Measurements from ENCODE around the gene RBM5.

RBM5 gene

DNA sequence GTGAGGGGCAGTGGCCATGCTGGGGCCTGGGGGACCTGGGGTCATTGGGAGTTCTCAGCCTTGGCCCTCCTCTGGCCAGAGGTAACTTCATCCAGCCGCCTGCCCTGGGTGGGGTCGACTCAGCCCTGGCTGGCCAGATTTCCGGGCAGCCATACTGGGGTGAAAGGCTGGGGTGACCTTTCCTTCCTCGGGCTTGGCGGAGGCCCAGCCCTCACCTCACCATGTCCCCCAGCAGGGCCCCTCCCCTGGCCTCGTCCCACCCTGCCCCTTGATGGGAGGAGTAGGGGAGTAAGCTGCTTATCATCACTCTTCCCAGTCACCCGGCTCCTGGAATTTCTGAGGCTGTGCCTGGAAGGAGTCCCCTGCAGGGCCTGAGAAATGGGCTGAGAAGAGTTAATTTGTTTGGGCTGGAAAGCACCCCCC is 71.9 kb downstream of the RBM5 start:
- DNase-seq (ENCODE audit: low spot score): no peak

DNA sequence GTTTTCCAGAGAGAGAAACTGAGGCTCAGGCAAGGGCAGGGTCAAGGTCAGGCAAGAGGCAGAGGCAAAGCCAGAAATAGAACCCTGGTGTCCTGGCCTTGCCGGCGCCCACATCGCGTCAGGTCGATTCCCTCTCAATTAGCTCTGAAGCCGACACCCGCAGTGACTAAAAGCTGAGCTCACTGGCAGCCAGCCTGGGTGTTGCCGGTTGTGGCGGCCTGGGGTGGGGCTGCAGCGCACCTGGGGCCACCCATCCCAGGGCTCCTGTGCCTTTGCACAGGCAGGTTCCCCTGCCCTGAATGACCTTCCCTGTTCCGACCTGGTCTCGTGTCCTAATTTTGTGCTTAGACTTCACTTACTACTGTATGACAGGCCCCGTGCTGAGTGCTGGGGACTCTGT is 72.6 kb downstream of the RBM5 start:
- DNase-seq (ENCODE audit: low spot score): no peak

DNA sequence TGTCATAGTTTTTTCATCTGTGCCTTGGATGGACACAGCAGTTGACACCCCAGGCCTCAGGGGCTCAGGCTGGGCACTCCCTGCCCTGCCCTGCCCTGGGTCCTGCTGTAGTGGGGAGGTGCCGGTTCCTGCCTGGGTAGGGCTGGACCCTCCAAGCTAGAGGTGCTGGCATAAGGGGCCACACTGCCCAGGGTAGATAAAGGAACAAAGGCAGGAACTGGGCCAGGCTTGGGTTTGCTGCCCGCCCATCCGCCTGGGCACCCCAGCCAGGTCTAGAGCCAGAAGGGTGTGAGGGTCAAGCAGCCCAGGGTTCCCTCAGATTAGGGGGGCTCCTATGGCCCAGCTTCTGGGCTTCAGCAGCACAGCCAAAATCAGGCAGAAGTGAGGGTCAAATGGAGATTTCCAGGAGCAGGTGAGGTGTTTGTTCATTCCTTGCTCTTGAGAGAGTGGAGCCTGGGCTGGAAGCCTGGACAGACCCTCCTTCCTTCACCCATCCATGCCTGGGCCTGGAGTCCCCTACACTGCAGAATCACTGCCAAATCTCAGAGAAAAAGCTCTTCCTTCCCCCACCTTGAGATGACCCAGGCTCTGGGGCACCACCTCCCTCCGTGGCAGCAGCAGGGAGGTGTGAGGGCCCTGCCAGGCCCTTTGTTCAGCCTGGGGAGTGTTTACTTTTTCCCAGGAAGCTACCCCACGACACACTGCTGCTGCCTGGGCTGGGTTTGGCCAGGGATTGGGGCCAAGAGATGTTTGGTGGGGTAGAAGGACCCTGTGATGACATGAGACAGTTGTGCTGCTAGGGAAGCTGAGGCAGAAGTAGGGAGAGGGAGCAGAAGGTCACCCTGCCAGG is 73.5 kb downstream of the RBM5 start:
- no peak for DNase-seq (ENCODE audit: low spot score)

DNA sequence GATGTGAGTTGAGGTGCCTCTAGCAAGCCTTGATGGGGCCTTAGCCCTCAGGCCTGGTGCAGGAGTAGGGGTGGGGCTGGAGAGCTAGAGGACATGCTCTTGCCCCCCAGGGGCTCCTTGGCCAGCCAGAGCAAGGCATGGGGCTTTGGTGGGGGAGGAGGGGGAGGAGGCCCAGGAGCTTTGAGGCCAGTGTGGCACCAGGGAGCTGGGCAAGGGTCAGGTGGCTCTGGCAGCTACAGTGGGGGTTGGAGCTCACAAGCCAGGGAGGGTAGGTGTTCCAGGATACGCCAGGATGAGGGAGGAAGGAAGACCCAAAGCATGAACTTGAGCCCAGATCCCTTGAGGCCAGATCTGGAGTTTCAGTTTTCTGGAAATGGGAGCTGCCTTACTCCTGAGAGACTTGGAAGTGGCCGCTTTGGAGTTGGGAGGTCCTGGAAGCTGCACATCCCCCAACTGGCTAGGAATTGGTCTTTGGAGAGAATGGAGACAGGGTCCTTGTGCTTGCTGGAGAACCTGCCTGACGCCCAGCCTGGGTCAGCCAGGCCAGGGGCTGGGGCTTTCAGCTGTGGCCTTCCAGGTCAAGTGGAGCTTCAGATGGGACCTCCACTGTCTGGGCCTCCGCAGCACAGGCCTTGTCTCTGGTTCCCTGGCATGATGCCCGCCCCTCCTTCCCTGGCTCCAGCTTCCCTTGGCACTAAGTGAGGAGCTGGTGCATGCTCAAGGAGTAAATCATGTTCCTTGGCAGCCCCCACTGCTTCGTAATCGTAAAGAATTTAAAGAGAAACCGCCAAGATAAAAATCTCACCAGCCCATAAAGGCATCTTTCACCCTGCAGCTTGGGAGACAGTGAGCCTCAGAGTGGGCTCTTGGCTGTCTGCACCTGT is 75.1 kb downstream of the RBM5 start:
- DNase-seq (ENCODE audit: low spot score): peak; percentile 61

DNA sequence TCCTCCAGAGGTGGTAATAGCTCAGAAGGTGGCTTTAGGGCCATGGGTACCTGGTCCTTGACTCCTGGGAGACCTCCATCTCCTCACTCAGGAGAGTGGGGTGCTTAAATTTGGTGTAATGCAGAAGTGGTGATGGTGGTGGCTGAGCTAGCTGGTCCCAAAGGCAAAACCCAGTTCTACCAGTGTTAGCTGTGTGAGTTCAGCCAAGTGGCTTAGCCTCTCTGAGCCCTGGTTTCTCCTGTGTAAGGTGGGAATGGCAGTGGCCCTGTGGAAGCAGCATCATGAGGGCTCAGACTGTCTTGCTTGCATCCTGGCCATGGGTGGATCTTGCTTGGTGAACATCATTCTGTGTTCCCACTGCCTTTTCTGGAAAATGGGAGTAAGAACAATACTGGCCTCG is 75.8 kb downstream of the RBM5 start:
- no peak for DNase-seq (ENCODE audit: low spot score)

DNA sequence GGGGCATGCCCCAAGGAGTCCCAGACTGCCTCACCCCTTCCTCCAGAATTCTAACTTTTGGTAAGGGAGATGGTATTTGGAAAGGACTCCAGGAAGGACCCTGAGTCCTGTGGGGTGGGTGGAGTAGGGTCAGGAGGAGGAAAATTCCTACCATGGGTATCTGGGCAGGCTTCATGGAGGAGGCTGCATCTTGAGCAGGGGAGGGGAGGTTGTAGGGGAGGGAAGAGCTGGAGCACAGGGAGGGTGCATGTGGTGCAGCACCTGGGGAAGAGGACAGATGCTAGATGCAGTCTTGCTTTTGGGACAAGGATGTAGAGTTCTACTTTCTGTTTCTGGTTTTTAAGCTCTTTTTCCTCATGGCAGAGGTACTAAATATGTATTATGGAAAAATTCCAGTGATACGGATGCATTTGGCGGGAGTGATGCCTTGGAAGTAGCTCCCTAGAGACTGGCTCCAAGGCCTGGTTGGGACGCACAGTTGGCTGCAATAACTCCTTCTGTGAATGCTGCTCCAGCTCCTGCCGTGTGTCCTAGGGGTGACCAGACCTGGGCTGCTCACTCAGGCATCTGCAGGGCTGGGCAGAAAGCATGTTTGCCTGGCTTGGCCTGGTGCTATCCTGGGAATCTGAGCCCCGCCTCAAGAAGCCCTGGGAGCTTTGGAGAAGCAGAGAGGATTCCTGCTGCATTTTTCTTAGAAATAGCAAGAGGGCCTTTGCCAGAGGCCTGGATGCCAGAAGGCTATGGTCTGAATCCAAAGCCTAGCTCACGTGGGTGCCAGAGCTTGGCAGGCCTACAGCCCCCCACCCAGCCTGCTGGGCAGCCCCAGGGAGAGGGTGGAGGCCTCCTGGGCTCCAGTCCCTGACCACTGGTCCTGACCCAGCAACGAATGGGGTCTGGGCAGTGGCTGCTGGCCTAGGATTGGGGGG is 76.5 kb downstream of the RBM5 start:
- DNase-seq (ENCODE audit: low spot score): peak; percentile 46

DNA sequence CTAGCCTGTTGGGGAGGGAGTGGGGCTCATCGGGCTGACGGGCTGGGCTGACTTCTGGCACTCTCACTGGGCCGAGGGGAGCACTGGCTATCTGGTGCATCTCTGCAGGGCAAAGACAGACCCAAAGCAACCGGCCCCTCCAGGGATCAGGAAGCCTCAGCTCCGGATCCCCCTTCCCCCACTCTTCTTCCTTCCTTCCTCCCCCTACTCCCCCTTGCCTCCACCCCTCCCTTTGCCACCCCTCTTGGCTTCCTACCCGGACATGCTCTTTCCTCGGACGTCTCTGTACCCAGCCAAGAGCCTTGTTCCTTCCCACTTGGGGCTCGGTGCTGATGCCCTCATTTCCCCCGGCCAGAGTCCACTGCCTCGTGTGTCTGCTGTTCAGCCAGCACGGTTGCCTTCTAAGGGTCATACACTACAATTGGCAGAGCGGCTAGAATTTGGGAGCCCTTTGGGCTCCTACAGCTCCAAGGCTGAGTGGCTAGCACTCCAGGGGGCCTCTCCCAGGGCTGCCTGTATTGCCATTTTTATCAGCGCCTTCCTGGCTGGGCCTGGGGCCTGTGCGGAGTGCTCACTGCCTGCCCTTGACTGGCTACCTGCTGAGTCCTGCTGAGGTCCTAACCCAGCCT is 77.3 kb downstream of the RBM5 start:
- DNase-seq (ENCODE audit: low spot score): no peak

DNA sequence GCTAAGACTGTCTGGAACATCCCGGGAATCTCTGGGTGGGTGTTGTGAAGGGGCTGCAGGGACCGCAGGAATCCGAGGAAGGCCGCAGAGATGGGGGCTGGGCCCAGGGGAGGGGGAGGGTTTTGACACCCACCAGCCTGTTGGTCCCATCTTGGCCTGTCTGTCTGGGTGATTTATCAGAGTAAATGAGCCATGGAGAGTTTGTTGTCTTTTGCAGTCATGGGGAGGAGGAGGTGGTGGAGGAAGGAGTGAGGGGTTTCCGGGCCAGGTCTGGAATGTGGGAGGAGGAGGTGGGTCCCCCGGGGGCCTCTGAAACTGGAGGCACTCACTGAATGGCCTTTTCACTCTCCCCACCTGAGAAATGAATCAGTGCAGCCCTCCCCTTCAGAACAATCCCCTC is 77.9 kb downstream of the RBM5 start:
- no peak for DNase-seq (ENCODE audit: low spot score)

DNA sequence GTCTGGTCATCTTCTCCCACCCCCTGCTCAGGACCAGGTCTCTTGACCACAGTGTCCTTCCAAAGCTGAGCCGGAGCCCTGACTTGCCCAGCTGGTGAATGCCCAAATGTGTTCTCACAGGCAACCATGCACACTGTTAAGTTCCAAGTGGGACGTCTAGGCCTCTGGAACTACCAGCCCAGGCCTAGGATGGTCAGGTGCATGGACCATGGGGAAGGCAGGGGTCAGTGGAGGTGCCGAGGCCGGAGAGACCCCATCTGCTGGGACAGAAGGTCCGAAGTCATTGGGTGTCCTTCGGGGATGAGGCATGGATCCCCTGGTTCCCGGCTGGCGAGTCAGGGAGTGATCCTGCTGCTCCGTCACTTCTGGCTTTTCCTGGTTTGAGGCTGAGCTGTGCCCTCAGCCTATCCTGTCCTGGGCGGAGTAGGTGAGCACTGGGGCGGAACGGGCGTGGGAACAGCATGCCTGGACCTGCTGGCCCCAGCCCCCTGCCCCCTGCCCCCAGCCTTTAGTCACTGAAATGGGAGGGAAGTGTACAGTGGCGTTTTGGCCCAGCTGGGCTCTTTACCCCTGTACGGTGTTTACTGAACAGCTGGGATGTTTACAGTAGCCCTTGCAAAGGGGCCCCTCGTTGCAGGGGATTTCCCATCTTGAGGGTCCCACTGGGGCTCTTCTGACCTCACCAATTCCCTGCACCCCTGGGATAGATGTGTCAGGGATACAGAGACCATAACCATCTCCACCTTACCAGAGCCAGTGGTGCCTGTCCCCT is 78.5 kb downstream of the RBM5 start:
- no peak for DNase-seq (ENCODE audit: low spot score)

DNA sequence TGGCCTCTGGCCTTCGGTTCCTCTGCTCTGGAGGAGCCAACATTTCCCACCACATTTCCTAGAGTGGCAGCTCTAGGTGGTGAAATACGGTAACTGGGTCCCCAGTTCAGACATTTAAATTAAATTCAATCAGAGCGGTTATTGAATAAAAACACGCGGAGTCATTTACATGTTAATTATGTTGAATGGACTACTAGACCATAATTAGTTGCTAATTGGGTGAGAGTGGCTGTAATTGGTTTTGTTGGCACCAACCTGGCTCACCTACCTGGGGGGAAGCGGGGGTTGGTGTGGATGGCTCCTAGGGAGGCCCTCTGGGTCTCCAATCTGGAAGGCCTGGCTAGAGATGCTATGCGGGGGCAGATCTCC is 79.1 kb downstream of the RBM5 start:
- DNase-seq (ENCODE audit: low spot score): no peak

DNA sequence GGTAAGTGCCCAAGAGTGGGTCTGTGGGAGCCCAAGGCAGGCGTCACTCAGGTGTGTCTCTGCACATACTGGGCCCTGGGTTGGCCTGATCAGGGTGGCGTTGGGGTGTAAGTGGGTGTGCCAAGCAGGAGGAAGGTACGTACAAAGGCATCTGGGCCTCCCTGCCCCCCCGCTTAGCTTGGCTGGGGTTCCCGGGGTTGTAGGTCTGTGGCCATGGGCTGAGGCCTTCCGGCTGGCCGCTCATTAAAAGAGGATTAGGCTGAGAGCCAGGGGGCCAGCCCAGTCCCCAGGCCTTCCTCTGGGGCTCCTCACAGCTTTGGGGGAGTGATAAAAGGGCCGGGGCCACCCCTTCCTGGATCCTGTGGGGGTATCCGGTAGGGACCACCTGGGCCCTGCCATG is 79.7 kb downstream of the RBM5 start:
- DNase-seq (ENCODE audit: low spot score): no peak
